ENCODE data around the gene MED16. TPM values are rescaled to one million over a fixed set of nuclear protein-coding genes. Genes with fewer than 3 reads are reported as not detected.

MED16 gene
- total and polyA plus RNA-seq, 2 of the 13 experiments (the other 11 are each of a cell fraction or from before 2014, with no cell fraction given): 13.3 to 14.8 TPM

DNA sequence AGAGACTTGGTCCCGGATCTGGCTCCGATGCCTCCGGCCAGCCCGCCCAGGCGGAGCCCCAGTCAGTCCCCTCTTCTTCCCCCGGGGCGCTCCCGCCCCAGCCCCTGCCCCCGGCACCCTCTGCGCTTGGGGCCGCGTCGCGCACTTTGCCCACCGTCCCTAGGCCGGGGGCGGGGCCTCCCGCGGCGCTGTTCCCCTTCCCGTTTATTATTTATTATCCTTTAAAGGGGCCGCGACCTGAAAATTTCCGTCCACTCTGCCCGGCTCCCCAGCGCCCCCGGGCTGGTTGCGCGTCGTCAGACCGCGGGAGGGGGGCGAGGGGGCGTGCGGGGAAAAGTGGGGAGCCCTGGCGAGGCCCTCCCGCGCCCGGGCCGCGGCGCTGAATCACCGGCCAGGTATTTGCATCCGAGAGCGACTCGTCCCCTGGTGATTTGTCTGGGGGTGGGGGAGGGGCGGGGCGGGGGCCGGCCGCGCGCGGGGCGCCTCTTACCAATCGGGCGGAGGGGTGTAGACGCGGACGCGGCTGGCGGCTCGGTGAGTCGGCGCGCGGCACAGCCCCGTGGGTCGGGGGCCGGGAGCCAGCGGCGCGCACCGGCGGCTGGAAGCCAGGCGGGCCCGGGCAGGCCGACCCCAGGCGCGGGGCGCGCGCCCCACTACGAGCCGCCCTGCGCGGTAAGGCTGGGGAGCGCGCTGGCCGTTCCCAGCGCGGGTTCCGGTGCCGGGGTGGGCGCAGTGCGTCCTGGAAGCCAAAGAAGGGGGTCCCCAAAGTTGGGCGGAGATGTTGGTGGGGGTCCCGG lies 32.7 kb upstream of the MED16 start, which contains the start of gene ARID3A (continued):
- no peak for TF ChIP-seq ZBTB42 (CRISPR knock-in tag; IDR thresholded peaks at IDR 0.05)
- no peak for TF ChIP-seq ISX (CRISPR knock-in tag; conservative IDR thresholded peaks at IDR 0.05)
- TF ChIP-seq PAF1 (CRISPR knock-in tag; IDR thresholded peaks at IDR 0.05): no peak
- peak; percentile 40 for TF ChIP-seq HNRNPLL (IDR thresholded peaks at IDR 0.05; ENCODE audit: low read depth, low read length, poor library complexity, severe bottlenecking)
- TF ChIP-seq SNRNP70 (IDR thresholded peaks at IDR 0.05; ENCODE audit: low read depth, low read length): no peak
- 0 out of 2 replicates have a peak, but pooled peaks have one; percentile 19 for TF ChIP-seq ZNF703 (CRISPR knock-in tag; IDR thresholded peaks at IDR 0.05; ENCODE audit: borderline replicate concordance)
- TF ChIP-seq, protein P1, sequence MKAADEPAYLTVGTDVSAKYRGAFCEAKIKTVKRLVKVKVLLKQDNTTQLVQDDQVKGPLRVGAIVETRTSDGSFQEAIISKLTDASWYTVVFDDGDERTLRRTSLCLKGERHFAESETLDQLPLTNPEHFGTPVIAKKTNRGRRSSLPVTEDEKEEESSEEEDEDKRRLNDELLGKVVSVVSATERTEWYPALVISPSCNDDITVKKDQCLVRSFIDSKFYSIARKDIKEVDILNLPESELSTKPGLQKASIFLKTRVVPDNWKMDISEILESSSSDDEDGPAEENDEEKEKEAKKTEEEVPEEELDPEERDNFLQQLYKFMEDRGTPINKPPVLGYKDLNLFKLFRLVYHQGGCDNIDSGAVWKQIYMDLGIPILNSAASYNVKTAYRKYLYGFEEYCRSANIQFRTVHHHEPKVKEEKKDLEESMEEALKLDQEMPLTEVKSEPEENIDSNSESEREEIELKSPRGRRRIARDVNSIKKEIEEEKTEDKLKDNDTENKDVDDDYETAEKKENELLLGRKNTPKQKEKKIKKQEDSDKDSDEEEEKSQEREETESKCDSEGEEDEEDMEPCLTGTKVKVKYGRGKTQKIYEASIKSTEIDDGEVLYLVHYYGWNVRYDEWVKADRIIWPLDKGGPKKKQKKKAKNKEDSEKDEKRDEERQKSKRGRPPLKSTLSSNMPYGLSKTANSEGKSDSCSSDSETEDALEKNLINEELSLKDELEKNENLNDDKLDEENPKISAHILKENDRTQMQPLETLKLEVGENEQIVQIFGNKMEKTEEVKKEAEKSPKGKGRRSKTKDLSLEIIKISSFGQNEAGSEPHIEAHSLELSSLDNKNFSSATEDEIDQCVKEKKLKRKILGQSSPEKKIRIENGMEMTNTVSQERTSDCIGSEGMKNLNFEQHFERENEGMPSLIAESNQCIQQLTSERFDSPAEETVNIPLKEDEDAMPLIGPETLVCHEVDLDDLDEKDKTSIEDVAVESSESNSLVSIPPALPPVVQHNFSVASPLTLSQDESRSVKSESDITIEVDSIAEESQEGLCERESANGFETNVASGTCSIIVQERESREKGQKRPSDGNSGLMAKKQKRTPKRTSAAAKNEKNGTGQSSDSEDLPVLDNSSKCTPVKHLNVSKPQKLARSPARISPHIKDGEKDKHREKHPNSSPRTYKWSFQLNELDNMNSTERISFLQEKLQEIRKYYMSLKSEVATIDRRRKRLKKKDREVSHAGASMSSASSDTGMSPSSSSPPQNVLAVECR (CRISPR knock-in tag; IDR thresholded peaks at IDR 0.05; ENCODE audit: borderline replicate concordance): peak; percentile 12; the same call in 1 of the 2 replicates
- TF ChIP-seq RBFOX2 (IDR thresholded peaks at IDR 0.05; ENCODE audit: low read depth, low read length): peak; percentile 83
- TF ChIP-seq SMARCE1 (IDR thresholded peaks at IDR 0.05; ENCODE audit: borderline replicate concordance): no peak
- TF ChIP-seq ZNF441 (CRISPR knock-in tag; IDR thresholded peaks at IDR 0.05; ENCODE audit: borderline replicate concordance): no peak
- TF ChIP-seq, protein P2, sequence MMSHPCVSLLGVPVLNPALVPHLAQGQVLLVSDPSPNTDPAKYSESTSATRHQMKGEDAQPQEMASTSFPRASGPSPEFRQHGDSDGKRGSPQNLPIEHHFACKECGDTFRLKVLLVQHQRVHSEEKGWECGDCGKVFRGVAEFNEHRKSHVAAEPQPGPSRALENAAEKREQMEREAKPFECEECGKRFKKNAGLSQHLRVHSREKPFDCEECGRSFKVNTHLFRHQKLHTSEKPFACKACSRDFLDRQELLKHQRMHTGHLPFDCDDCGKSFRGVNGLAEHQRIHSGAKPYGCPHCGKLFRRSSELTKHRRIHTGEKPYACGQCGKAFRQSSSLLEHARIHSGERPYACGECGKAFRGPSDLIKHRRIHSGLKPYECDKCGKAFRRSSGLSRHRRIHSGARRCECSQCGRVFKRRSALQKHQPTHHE (CRISPR knock-in tag; IDR thresholded peaks at IDR 0.05; ENCODE audit: borderline replicate concordance): no peak
- TF ChIP-seq POLR2AphosphoS2 (IDR thresholded peaks at IDR 0.05; ENCODE audit: low read depth, low read length): no peak
- no peak for TF ChIP-seq RBAK (CRISPR knock-in tag; IDR thresholded peaks at IDR 0.05)
- TF ChIP-seq THAP9 (CRISPR knock-in tag; IDR thresholded peaks at IDR 0.05; ENCODE audit: borderline replicate concordance): no peak
- TF ChIP-seq ATF1 (CRISPR knock-in tag; IDR thresholded peaks at IDR 0.05): no peak
- no peak for TF ChIP-seq REXO4 (CRISPR knock-in tag; IDR thresholded peaks at IDR 0.05; ENCODE audit: borderline replicate concordance)
- no peak for TF ChIP-seq ZNF501 (CRISPR knock-in tag; IDR thresholded peaks at IDR 0.05)
- peak; percentile 95 for TF ChIP-seq SRSF1 (optimal IDR thresholded peaks at IDR 0.05; ENCODE audit: low read depth, low read length)
- no peak for TF ChIP-seq BHLHE40 (IDR thresholded peaks at IDR 0.05; ENCODE audit: low read length)
- TF ChIP-seq POLR2A (IDR thresholded peaks at IDR 0.05; ENCODE audit: insufficient read depth in 1 of 2, low read depth in 2 of 2, low read length in 2 of 2): peak in 1 of 2 experiments; percentile 52; a peak in 3 of 4 replicates
